SK-N-SH (cell line): ENCODE data around the gene CEACAM7. TPM values are rescaled to one million over a fixed set of nuclear protein-coding genes. Genes with fewer than 3 reads are reported as not detected.

Experiments
- CTCF ChIA-PET: fragments of 300-600, 350-600 bp; formaldehyde crosslinking; extraction: SDS; loops from one replicate; lab custom pipeline; 2021; lab: Yijun Ruan, JAX
- POLR2A ChIA-PET: fragments of 350-600 bp; sonication (Branson Sonifier 250); formaldehyde crosslinking; extraction: SDS; loops from one replicate; lab custom pipeline; 2020; ENCODE audit warnings: antibody characterized with exemption, inconsistent platforms; lab: Yijun Ruan, JAX
- DNase-seq: peaks from one replicate; pipeline ENCODE4 v3.0.0; 2012
- H2AFZ ChIP-seq: fragments of 200-600 bp; sonication (generic); 2 replicates; pipeline ENCODE4 v1.8.1; 2016; ENCODE audit warnings: antibody characterized with exemption, mild to moderate bottlenecking, low read depth
- H3F3A ChIP-seq: fragments of 200-600 bp; sonication (generic); replicated peaks from 2 replicates; pipeline ENCODE3; 2016; ENCODE audit warnings: antibody characterized with exemption, mild to moderate bottlenecking; ENCODE audit not compliant: insufficient read depth
- H3K27ac ChIP-seq, 2 experiments: fragments of 200-500 bp in 1 of 2; fragments of 200-600 bp in 1 of 2; sonication (Bioruptor generic) in 1 of 2; sonication (generic), shearing (Covaris generic) in 1 of 2; 2 replicates each; pipeline versions ENCODE4 v1.5.1 to v1.6.1; 2014 to 2016; ENCODE audit warnings: low read depth in 2 of 2, inconsistent platforms in 1 of 2, low read length in 1 of 2, mild to moderate bottlenecking in 1 of 2, mixed read lengths in 1 of 2
- H3K27me3 ChIP-seq: fragments of 200-600 bp; sonication (generic), shearing (Covaris generic); 2 replicates; pipeline ENCODE4 v1.6.1; 2016; ENCODE audit warnings: mixed run types; ENCODE audit not compliant: insufficient read depth
- H3K36me3 ChIP-seq, 2 experiments: fragments of 200-500 bp in 1 of 2; fragments of 200-600 bp in 1 of 2; sonication (Bioruptor generic) in 1 of 2; sonication (generic) in 1 of 2; replicated peaks in 1 of 2; 2 replicates each; pipeline versions ENCODE3 to v1.5.1; 2014 to 2016; ENCODE audit warnings: low read length in 1 of 2, mild to moderate bottlenecking in 1 of 2; ENCODE audit not compliant: insufficient read depth in 2 of 2, control insufficient read depth in 1 of 2
- H3K4me1 ChIP-seq, 2 experiments: fragments of 200-500 bp in 1 of 2; fragments of 200-600 bp in 1 of 2; sonication (Bioruptor generic) in 1 of 2; sonication (generic), shearing (Covaris generic) in 1 of 2; 2 replicates each; pipeline versions ENCODE4 v1.5.1 to v1.6.1; 2014 to 2016; ENCODE audit warnings: low read depth in 1 of 2, low read length in 1 of 2, mixed run types in 1 of 2; ENCODE audit not compliant: insufficient read depth in 2 of 2, control insufficient read depth in 1 of 2
- H3K4me2 ChIP-seq: fragments of 200-600 bp; sonication (generic), shearing (Covaris generic); 2 replicates; pipeline ENCODE4 v1.6.1; 2017; ENCODE audit warnings: mixed run types
- H3K4me3 ChIP-seq, 2 experiments: fragments of 200-500 bp in 1 of 2; fragments of 200-600 bp in 1 of 2; sonication (Bioruptor generic) in 1 of 2; sonication (generic), shearing (Covaris generic) in 1 of 2; 2 replicates each; pipeline versions ENCODE4 v1.5.1 to v1.8.1; 2014 to 2016; ENCODE audit warnings: low read depth in 2 of 2, inconsistent platforms in 1 of 2, low read length in 1 of 2, mild to moderate bottlenecking in 1 of 2, mixed read lengths in 1 of 2, moderate library complexity in 1 of 2
- H3K79me2 ChIP-seq: fragments of 200-600 bp; sonication (generic); 2 replicates; pipeline ENCODE4 v1.8.1; 2017; ENCODE audit warnings: mild to moderate bottlenecking; ENCODE audit not compliant: insufficient read depth
- H3K9ac ChIP-seq: fragments of 200-600 bp; sonication (generic); 2 replicates; pipeline ENCODE4 v1.6.1; 2017; ENCODE audit warnings: mixed run types
- H3K9me2 ChIP-seq: fragments of 200-600 bp; sonication (generic); 2 replicates; pipeline ENCODE4 v1.6.1; 2017; ENCODE audit warnings: mixed run types
- H3K9me3 ChIP-seq: fragments of 200-600 bp; sonication (generic); 2 replicates; pipeline ENCODE4 v1.6.1; 2017; ENCODE audit warnings: mixed run types, mild to moderate bottlenecking, moderate library complexity
- H4K20me1 ChIP-seq: fragments of 200-600 bp; sonication (generic); 2 replicates; pipeline ENCODE4 v1.6.1; 2017; ENCODE audit warnings: mild to moderate bottlenecking, mixed run types; ENCODE audit not compliant: insufficient read depth
- CHD2 ChIP-seq: fragments of 150-350 bp; IDR thresholded peaks from 2 replicates; pipeline ENCODE4 v1.6.1; 2018; ENCODE audit warnings: low read length; ENCODE audit not compliant: partially characterized antibody
- ELF1 ChIP-seq: IDR thresholded peaks from 2 replicates; pipeline ENCODE4 v1.4.0; 2012
- FOSL2 ChIP-seq: IDR thresholded peaks from 2 replicates; pipeline ENCODE4 v1.4.0; 2012; ENCODE audit warnings: low read depth, mild to moderate bottlenecking, moderate library complexity, borderline replicate concordance
- GABPA ChIP-seq: IDR thresholded peaks from 2 replicates; pipeline ENCODE4 v1.4.0; 2012; ENCODE audit warnings: low read depth, mild to moderate bottlenecking
- GATA2 ChIP-seq: sonication (generic); formaldehyde crosslinking; IDR thresholded peaks from 2 replicates; pipeline ENCODE4 v1.5.0; 2020; ENCODE audit warnings: mild to moderate bottlenecking, missing genetic modification reagents
- IRF3 ChIP-seq: fragments of 150-350 bp; IDR thresholded peaks from 2 replicates; pipeline ENCODE4 v1.6.1; 2016; ENCODE audit warnings: mild to moderate bottlenecking, low read depth, low read length
- REST ChIP-seq: IDR thresholded peaks from 2 replicates; pipeline ENCODE4 v1.6.1; 2012; ENCODE audit warnings: mild to moderate bottlenecking, low read depth, low read length, moderate library complexity
- RFX5 ChIP-seq: IDR thresholded peaks from 2 replicates; pipeline ENCODE4 v1.6.1; 2012; ENCODE audit warnings: mild to moderate bottlenecking, improper control_type of control experiment, low read length
- ZBTB33 ChIP-seq: IDR thresholded peaks from 2 replicates; pipeline ENCODE4 v1.4.0; 2012; ENCODE audit warnings: low read depth, borderline replicate concordance
- WGBS: methylation state at CpG from one replicate; pipeline ENCODE4 v1.1.6; 2017; ENCODE audit warnings: low lambda C conversion rate; 5-methylcytosine and 5-hydroxymethylcytosine counted together
- polyA plus RNA-seq, 3 experiments: library from polyadenylated mRNA; depleted of rRNA; stranded (reverse); fragments of >200 nt; gene quantifications; 2 replicates each; pipeline ENCODE4 v1.2.3, GENCODE V29; 2012

The CEACAM7 gene
- polyA plus RNA-seq, 1 of the 3 experiments (the other 2 are of a cell fraction) = not detected

- TF ChIP-seq REST = no peak
- no peak for TF ChIP-seq FOSL2
- no peak for TF ChIP-seq CHD2
Observed at GRCh38 chr19:41699231-41699967, 11.3 kb upstream of the CEACAM7 start (continued).

- Histone ChIP-seq H3K36me3 (no peaks in the 10 kb centered on the region), H3K27me3 (no peaks in the 10 kb centered on the region), H2AFZ (no peak overlapping the region), H3K79me2 (no peaks in the 10 kb centered on the region), H3K9ac (no peak overlapping the region), H3K27ac (no peak overlapping the region), H3K4me1 (peaks cover 0 to 16% of the 10 kb centered on the region in 2 experiments; a peak in 1 of 4 replicates), H4K20me1 (no peaks in the 10 kb centered on the region), H3K4me3 (no peak overlapping the region), H3F3A (no peaks in the 10 kb centered on the region), H3K4me2 (no peak overlapping the region), H3K9me2 (no peaks in the 10 kb centered on the region), H3K9me3 (no peaks in the 10 kb centered on the region)
- WGBS = 0% methylated on average over 1 of the region's 1 CpG
- CTCF ChIA-PET = interaction anchor here (0.7 to 1.6 kb wide), 2 partner anchors 55 to 57 kb away, joined by 4 to 8 read pairs; no protein-coding TSS in a partner anchor
- no peak for DNase-seq
- POLR2A ChIA-PET = no interaction called here
- no peak for TF ChIP-seq ELF1
- TF ChIP-seq RFX5 = no peak
- TF ChIP-seq GATA2 = no peak
- no peak for TF ChIP-seq IRF3
- no peak for TF ChIP-seq GABPA
- TF ChIP-seq ZBTB33 = no peak
Observed at GRCh38 chr19:41698746-41699230, 10.7 kb upstream of the CEACAM7 start.
